Neuronal stem cell (in vitro differentiated cells): Measurements from ENCODE around the gene CNTNAP2.

Source experiments
- DNase-seq: peaks from one replicate; pipeline ENCODE4 v3.0.0-alpha.2; 2013; ENCODE audit warnings: low spot score
- H2AFZ ChIP-seq: one replicate; pipeline ENCODE4 v1.6.1; 2013; ENCODE audit warnings: mild to moderate bottlenecking, low read length, inconsistent platforms
- H2AK5ac ChIP-seq: 2 replicates; pipeline ENCODE4 v1.6.1; 2013; ENCODE audit warnings: low read depth, mild to moderate bottlenecking, inconsistent platforms, low read length, moderate library complexity, mixed read lengths
- H2BK120ac ChIP-seq: 2 replicates; pipeline ENCODE4 v1.6.1; 2013; ENCODE audit warnings: low read depth, mild to moderate bottlenecking, inconsistent platforms, low read length, moderate library complexity, mixed read lengths
- H2BK12ac ChIP-seq: one replicate; pipeline ENCODE4 v1.6.1; 2013; ENCODE audit warnings: low read length, inconsistent platforms
- H2BK15ac ChIP-seq: 2 replicates; pipeline ENCODE4 v1.6.1; 2013; ENCODE audit warnings: mild to moderate bottlenecking, low read length, inconsistent platforms, mixed read lengths
- H2BK5ac ChIP-seq: one replicate; pipeline ENCODE4 v1.6.1; 2013; ENCODE audit warnings: inconsistent platforms, mild to moderate bottlenecking, low read length, moderate library complexity
- H3K14ac ChIP-seq: one replicate; pipeline ENCODE4 v1.6.1; 2013; ENCODE audit warnings: low read length, inconsistent platforms
- H3K18ac ChIP-seq: 2 replicates; pipeline ENCODE4 v1.6.1; 2013; ENCODE audit warnings: low read length, inconsistent platforms
- H3K23ac ChIP-seq: 2 replicates; pipeline ENCODE4 v1.6.1; 2013; ENCODE audit warnings: low read depth, mild to moderate bottlenecking, mixed read lengths, low read length, inconsistent platforms; ENCODE audit not compliant: poor library complexity
- H3K27ac ChIP-seq: replicated peaks from 3 replicates; pipeline ENCODE4 v1.5.1; 2013; ENCODE audit warnings: low read length, inconsistent platforms
- H3K27me3 ChIP-seq, 3 experiments: 2 replicates each; pipeline ENCODE4 v1.6.1; 2013; ENCODE audit warnings: low read length in 3 of 3, mild to moderate bottlenecking in 2 of 3, inconsistent platforms in 1 of 3, low read depth in 1 of 3, mixed read lengths in 1 of 3, moderate library complexity in 1 of 3; ENCODE audit not compliant: control insufficient read depth in 3 of 3, insufficient read depth in 3 of 3
- H3K36me3 ChIP-seq, 2 donors: replicated peaks in 1 of 2; 2 replicates each; pipeline ENCODE4 v1.6.1; 2013; ENCODE audit warnings: low read length in 2 of 2; ENCODE audit not compliant: control insufficient read depth in 2 of 2, insufficient read depth in 2 of 2
- H3K4ac ChIP-seq: 2 replicates; pipeline ENCODE4 v1.6.1; 2013; ENCODE audit warnings: inconsistent platforms, mild to moderate bottlenecking, low read length, moderate library complexity
- H3K4me1 ChIP-seq, 2 donors: 1 replicate in 1 of 2; 2 replicates in 1 of 2; pipeline ENCODE4 v1.6.1; 2013; ENCODE audit warnings: low read length in 2 of 2, low read depth in 1 of 2; ENCODE audit not compliant: control insufficient read depth in 2 of 2, insufficient read depth in 1 of 2
- H3K4me2 ChIP-seq: one replicate; pipeline ENCODE4 v1.6.1; 2013; ENCODE audit warnings: mild to moderate bottlenecking, low read length, inconsistent platforms; ENCODE audit not compliant: insufficient read depth, poor library complexity, severe bottlenecking
- H3K4me3 ChIP-seq, 2 donors: 2 replicates each; pipeline ENCODE4 v1.5.1; 2013; ENCODE audit warnings: low read length in 2 of 2, mild to moderate bottlenecking in 2 of 2, inconsistent platforms in 1 of 2, moderate library complexity in 1 of 2
- H3K79me1 ChIP-seq: one replicate; pipeline ENCODE4 v1.6.1; 2013; ENCODE audit warnings: low read depth, mild to moderate bottlenecking, inconsistent platforms, low read length, moderate library complexity
- H3K9ac ChIP-seq: one replicate; pipeline ENCODE4 v1.6.1; 2013; ENCODE audit warnings: mild to moderate bottlenecking, low read depth, low read length, inconsistent platforms; ENCODE audit not compliant: poor library complexity
- H3K9me3 ChIP-seq, 2 donors: replicated peaks in 1 of 2; 2 replicates each; pipeline versions ENCODE3 to v1.6.1; 2013; ENCODE audit warnings: low read length in 2 of 2, mild to moderate bottlenecking in 2 of 2, inconsistent platforms in 1 of 2, low read depth in 1 of 2, mixed read lengths in 1 of 2, moderate library complexity in 1 of 2; ENCODE audit not compliant: control insufficient read depth in 2 of 2, insufficient read depth in 1 of 2
- H4K8ac ChIP-seq: one replicate; pipeline ENCODE4 v1.6.1; 2013; ENCODE audit warnings: low read depth, mild to moderate bottlenecking, inconsistent platforms, low read length, moderate library complexity
- H4K91ac ChIP-seq: one replicate; pipeline ENCODE4 v1.6.1; 2013; ENCODE audit warnings: low read length, low read depth, mild to moderate bottlenecking, inconsistent platforms; ENCODE audit not compliant: poor library complexity
- WGBS, 2 donors: extraction: QIAGEN DNeasy Blood & Tissue Kit; methylation state at CpG; one replicate each; pipeline ENCODE4 v1.1.7; 2013; ENCODE audit warnings: missing lambda C conversion rate in 2 of 2, mixed read lengths in 1 of 2; ENCODE audit not compliant: insufficient read length in 2 of 2, insufficient replicate concordance in 1 of 2; ENCODE audit errors: extremely low coverage in 2 of 2; 5-methylcytosine and 5-hydroxymethylcytosine counted together

Gene CNTNAP2

DNA sequence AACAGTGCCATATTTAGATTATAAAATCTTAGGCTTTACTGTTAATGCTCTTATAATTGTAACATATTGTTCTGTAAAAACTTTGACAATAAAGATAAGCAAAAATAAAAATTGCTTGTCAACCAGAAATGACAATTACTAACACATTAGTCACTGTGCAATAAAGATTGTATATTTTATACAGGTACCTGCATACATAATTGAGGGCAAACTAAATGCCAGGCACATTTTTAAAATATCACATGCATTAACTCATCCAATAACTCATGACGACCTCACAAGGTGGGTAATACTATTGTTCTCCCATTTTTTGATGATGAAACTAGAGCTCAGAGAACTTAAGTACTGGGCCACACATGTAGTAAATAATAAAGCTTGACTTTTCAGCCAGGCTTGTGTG is 1453.8 kb downstream of the CNTNAP2 start:
- no peaks in the 10 kb centered on the region for H3K79me1 ChIP-seq
- H2BK120ac ChIP-seq: no peak overlapping the region
- H3K27ac ChIP-seq: no peak overlapping the region
- no peak overlapping the region for H3K14ac ChIP-seq
- H3K23ac ChIP-seq: no peak overlapping the region
- H3K9ac ChIP-seq: no peak overlapping the region
- no peak overlapping the region for H2AK5ac ChIP-seq
- no peak overlapping the region for H3K4ac ChIP-seq
- H3K4me2 ChIP-seq: no peak overlapping the region
- H3K9me3 ChIP-seq: no peaks in the 10 kb centered on the region
- no peak overlapping the region for H4K8ac ChIP-seq
- no peaks in the 10 kb centered on the region for H3K27me3 ChIP-seq
- no peak overlapping the region for H2BK15ac ChIP-seq
- H3K4me3 ChIP-seq: no peak overlapping the region
- H2AFZ ChIP-seq: no peak overlapping the region
- no peaks in the 10 kb centered on the region for H3K36me3 ChIP-seq
- H2BK12ac ChIP-seq: no peak overlapping the region
- peaks cover 2% of the 10 kb centered on the region in 2 donors for H3K4me1 ChIP-seq
- no peak overlapping the region for H2BK5ac ChIP-seq
- no CpG with 5 or more reads among the region's 1 CpG for WGBS, 2 donors
- DNase-seq: no peak
- H3K18ac ChIP-seq: no peak overlapping the region
- H4K91ac ChIP-seq: no peak overlapping the region

DNA sequence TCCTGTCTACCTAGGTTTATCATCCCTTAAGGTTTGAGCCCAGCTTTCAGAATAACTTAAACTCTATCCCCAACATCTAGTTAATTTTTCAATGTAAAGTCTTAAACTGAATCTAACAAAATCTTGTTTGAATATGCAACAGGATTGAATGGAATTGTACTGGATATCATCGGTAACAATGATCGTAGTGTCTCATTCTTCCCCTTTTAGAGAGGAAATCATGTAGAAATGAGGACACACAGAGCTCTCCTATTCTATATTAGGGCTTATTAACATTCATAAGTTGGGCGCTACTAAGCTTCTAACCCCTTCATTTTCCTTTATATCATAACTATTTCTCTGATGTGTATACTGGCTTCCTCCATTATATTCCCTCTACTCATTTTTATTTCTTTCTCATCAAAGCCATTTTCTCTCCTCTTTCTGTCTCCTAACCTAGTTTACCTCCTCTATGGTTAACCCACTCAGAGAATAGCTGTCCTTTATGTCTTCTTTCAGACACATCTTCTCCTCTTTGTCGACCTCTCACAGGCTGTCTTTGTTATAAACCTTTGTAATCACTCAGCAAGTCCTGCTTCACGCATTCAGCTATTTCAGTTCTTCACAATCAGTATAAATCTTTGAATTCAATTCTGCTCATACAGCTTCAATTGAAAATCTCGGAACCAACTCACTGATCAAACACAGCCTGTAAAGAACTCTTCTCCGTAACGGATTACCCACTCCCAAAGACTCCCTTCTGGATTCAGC is 1455.0 kb downstream of the CNTNAP2 start:
- Histone ChIP-seq H3K4me2 (no peak overlapping the region), H3K9ac (no peak overlapping the region), H3K4me1 (peaks cover 2% of the 10 kb centered on the region in 2 donors), H3K9me3 (no peaks in the 10 kb centered on the region), H3K27me3 (no peaks in the 10 kb centered on the region), H2BK12ac (no peak overlapping the region), H2AK5ac (no peak overlapping the region), H2BK120ac (no peak overlapping the region), H3K23ac (no peak overlapping the region), H3K4ac (no peak overlapping the region), H2BK15ac (no peak overlapping the region), H3K79me1 (no peaks in the 10 kb centered on the region), H2AFZ (no peak overlapping the region), H2BK5ac (no peak overlapping the region), H3K14ac (no peak overlapping the region), H3K18ac (no peak overlapping the region), H3K4me3 (no peak overlapping the region), H4K8ac (no peak overlapping the region), H4K91ac (no peak overlapping the region), H3K36me3 (no peaks in the 10 kb centered on the region), H3K27ac (no peak overlapping the region)
- no CpG with 5 or more reads among the region's 8 CpGs for WGBS, 2 donors
- DNase-seq: no peak

DNA sequence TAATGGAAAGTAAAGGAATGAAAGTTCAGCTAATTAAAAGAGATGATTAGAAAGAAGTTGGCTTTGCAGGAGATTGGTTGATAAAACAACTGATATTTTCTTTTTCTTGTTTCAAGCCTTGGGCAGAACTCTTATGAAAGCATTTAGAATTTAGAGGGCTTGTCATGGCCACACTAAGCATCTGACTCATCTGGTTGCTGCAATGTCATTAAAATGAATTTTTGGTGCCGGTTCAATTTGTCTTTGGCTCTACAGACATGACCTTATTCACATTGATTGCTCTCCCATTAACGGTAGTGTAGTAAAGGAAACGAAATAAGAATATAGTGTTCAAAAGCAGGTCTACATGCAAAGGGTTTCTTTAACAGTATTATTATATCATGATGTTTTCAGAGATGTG is 1461.6 kb downstream of the CNTNAP2 start:
- no peak overlapping the region for H2BK12ac ChIP-seq
- H3K18ac ChIP-seq: no peak overlapping the region
- H3K4me1 ChIP-seq: no peaks in the 10 kb centered on the region
- H3K27me3 ChIP-seq: no peaks in the 10 kb centered on the region
- no peak overlapping the region for H3K27ac ChIP-seq
- H3K9ac ChIP-seq: no peak overlapping the region
- H3K36me3 ChIP-seq: no peaks in the 10 kb centered on the region
- no peak overlapping the region for H3K23ac ChIP-seq
- H2BK120ac ChIP-seq: no peak overlapping the region
- H2BK5ac ChIP-seq: no peak overlapping the region
- H4K8ac ChIP-seq: no peak overlapping the region
- H3K4ac ChIP-seq: no peak overlapping the region
- no peak for DNase-seq
- no peak overlapping the region for H2AFZ ChIP-seq
- H3K4me2 ChIP-seq: no peak overlapping the region
- no peak overlapping the region for H2AK5ac ChIP-seq
- H3K79me1 ChIP-seq: no peaks in the 10 kb centered on the region
- no peak overlapping the region for H2BK15ac ChIP-seq
- no peak overlapping the region for H4K91ac ChIP-seq
- no peak overlapping the region for H3K4me3 ChIP-seq
- WGBS, 2 donors: no CpG with 5 or more reads among the region's 3 CpGs
- no peaks in the 10 kb centered on the region for H3K9me3 ChIP-seq
- no peak overlapping the region for H3K14ac ChIP-seq

DNA sequence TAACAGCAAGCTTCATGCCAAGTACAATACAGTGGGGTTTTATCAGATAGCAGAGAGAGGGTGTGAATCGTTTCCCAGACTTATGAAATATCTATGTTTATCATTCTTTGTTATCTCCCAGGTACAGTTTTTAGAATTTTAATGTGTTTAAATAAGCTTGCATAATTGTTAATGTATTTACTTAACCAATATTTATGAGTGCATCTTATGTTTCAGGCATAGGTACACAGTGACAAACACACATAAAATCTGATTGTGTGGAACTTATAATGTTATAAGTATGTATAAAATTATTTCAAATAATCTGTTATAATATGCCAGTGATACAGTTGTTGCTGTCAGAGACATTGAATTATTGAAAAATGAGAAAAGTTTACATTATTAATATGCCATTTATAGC is 1462.5 kb downstream of the CNTNAP2 start:
- Histone ChIP-seq H3K4me3 (no peak overlapping the region), H2AK5ac (no peak overlapping the region), H2BK120ac (no peak overlapping the region), H3K4me2 (no peak overlapping the region), H3K27ac (no peak overlapping the region), H3K79me1 (no peaks in the 10 kb centered on the region), H3K18ac (no peak overlapping the region), H3K23ac (no peak overlapping the region), H3K14ac (no peak overlapping the region), H3K4me1 (peaks cover 0 to 2% of the 10 kb centered on the region in 2 donors), H3K9ac (no peak overlapping the region), H2BK15ac (no peak overlapping the region), H3K27me3 (no peaks in the 10 kb centered on the region), H3K9me3 (no peaks in the 10 kb centered on the region), H3K4ac (no peak overlapping the region), H4K8ac (no peak overlapping the region), H3K36me3 (no peaks in the 10 kb centered on the region), H2BK12ac (no peak overlapping the region), H2BK5ac (no peak overlapping the region), H4K91ac (no peak overlapping the region), H2AFZ (no peak overlapping the region)
- DNase-seq: no peak
- no CpG with 5 or more reads among the region's 1 CpG for WGBS, 2 donors
